Testis (tissue), 2 donors: ENCODE results near the gene GBF1.

ENCODE experiments used
- CTCF ChIP-seq, 3 experiments: fragments of 450-650 bp in 2 of 3; fragments of 200-600 bp in 1 of 3; sonication (generic) in 1 of 3; IDR thresholded peaks; one replicate each; pipeline ENCODE4 v1.5.1; 2016 to 2019; ENCODE audit warnings: antibody characterized with exemption in 3 of 3, mild to moderate bottlenecking in 2 of 3, moderate library complexity in 1 of 3
- POLR2A ChIP-seq: fragments of 450-650 bp; IDR thresholded peaks from one replicate; pipeline ENCODE4 v1.6.1; 2017; ENCODE audit warnings: antibody characterized with exemption, mild to moderate bottlenecking, moderate library complexity

- TF ChIP-seq CTCF (IDR thresholded peaks at IDR 0.05) (peak in 2 of 3 experiments; percentile 2 to 4), POLR2A (no peak)
Observed at GRCh38 chr10:102225646-102226541, 19.4 kb upstream of the GBF1 start, which contains the start of gene ELOVL3.
